Measurements from ENCODE around the gene LRRC18.

- TF ChIP-seq ZNF558 (tag by site-specific recombination; IDR thresholded peaks at IDR 0.05) (no peak), ZBTB26 (tag by site-specific recombination; optimal IDR thresholded peaks at IDR 0.05) (no peak), SP3 (tag by site-specific recombination; IDR thresholded peaks at IDR 0.05) (no peak)
- TF ChIP-seq, protein P1, sequence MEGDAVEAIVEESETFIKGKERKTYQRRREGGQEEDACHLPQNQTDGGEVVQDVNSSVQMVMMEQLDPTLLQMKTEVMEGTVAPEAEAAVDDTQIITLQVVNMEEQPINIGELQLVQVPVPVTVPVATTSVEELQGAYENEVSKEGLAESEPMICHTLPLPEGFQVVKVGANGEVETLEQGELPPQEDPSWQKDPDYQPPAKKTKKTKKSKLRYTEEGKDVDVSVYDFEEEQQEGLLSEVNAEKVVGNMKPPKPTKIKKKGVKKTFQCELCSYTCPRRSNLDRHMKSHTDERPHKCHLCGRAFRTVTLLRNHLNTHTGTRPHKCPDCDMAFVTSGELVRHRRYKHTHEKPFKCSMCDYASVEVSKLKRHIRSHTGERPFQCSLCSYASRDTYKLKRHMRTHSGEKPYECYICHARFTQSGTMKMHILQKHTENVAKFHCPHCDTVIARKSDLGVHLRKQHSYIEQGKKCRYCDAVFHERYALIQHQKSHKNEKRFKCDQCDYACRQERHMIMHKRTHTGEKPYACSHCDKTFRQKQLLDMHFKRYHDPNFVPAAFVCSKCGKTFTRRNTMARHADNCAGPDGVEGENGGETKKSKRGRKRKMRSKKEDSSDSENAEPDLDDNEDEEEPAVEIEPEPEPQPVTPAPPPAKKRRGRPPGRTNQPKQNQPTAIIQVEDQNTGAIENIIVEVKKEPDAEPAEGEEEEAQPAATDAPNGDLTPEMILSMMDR (tag by site-specific recombination; IDR thresholded peaks at IDR 0.05): no peak
Observed at GRCh38 chr10:48976196-48976595, 36.6 kb upstream of the LRRC18 start.

All from HEK293 (cell line).